Myocyte (in vitro differentiated cells): ENCODE measurements around the gene LGR4. TPM values are rescaled to one million over a fixed set of nuclear protein-coding genes. Genes with fewer than 3 reads are reported as not detected.
"Not testable (repeated sequence)": the region's sequence is repeated elsewhere in the genome, so short reads cannot be mapped to it uniquely, and the experiment has no call there.

Source experiments
- DNase-seq: peaks from one replicate; pipeline ENCODE4 v3.0.0-alpha.2; 2012; ENCODE audit warnings: low read depth
- polyA plus RNA-seq: library from polyadenylated mRNA; unstranded; fragments of >200 nt; gene quantifications from one replicate; pipeline ENCODE4 v1.2.1, GENCODE V29; 2012; ENCODE audit warnings: missing spikeins
- total RNA-seq: library from RNA; depleted of rRNA; stranded (reverse); fragments of >200 nt; gene quantifications from 2 replicates; pipeline ENCODE4 v1.2.3, GENCODE V29; 2014

LGR4 gene, protein sequence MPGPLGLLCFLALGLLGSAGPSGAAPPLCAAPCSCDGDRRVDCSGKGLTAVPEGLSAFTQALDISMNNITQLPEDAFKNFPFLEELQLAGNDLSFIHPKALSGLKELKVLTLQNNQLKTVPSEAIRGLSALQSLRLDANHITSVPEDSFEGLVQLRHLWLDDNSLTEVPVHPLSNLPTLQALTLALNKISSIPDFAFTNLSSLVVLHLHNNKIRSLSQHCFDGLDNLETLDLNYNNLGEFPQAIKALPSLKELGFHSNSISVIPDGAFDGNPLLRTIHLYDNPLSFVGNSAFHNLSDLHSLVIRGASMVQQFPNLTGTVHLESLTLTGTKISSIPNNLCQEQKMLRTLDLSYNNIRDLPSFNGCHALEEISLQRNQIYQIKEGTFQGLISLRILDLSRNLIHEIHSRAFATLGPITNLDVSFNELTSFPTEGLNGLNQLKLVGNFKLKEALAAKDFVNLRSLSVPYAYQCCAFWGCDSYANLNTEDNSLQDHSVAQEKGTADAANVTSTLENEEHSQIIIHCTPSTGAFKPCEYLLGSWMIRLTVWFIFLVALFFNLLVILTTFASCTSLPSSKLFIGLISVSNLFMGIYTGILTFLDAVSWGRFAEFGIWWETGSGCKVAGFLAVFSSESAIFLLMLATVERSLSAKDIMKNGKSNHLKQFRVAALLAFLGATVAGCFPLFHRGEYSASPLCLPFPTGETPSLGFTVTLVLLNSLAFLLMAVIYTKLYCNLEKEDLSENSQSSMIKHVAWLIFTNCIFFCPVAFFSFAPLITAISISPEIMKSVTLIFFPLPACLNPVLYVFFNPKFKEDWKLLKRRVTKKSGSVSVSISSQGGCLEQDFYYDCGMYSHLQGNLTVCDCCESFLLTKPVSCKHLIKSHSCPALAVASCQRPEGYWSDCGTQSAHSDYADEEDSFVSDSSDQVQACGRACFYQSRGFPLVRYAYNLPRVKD
- total RNA-seq = 17.3 and 17.7 TPM in 2 replicates
- polyA plus RNA-seq = 6.6 TPM

- DNase-seq = peak; percentile 97
Measured at GRCh38 chr11:27472398-27473016, at the start of gene LGR4. TSS of gene LGR4 (minus strand) at chr11:27472790. CDS start at chr11:27472302, 488 bp downstream.

DNA sequence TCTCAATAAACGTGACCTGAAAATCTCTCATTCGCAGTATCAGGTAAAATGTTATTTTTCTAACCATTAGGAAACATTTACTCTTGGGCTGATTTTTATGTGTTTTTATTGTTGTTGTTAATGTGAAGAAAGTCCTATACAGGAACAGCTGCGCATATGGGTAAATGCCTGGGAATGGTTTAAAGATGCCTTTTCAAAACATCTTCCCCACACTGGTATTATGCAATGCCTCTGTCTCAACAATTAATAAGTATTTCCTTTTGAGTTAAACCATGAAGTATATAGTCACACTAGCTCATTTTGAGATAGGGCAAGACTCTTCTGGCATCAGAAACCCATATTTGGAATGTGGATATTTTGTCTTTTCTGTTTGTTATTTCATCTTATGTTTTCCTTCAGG lies 47.6 kb upstream of the LGR4 start:
- no peak for DNase-seq

DNA sequence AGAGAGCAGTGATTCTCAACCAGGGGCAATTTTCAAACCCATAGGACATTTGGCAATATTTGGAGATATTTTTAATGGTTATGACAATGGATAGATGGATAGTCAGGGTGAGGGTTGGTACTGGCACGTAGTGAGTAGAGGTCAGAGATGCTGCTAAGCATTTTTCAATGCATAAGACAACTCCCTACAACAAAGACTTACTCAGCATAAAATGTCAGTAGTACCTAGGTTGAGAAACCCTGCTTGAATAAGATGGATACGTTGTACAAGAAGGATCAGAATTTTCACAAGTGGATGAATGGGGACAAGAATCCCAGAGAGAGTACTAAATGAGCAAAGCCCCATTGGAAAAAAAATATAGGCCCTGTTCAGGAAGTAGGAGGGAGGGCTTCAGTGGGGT lies 45.9 kb upstream of the LGR4 start:
- DNase-seq = no peak

DNA sequence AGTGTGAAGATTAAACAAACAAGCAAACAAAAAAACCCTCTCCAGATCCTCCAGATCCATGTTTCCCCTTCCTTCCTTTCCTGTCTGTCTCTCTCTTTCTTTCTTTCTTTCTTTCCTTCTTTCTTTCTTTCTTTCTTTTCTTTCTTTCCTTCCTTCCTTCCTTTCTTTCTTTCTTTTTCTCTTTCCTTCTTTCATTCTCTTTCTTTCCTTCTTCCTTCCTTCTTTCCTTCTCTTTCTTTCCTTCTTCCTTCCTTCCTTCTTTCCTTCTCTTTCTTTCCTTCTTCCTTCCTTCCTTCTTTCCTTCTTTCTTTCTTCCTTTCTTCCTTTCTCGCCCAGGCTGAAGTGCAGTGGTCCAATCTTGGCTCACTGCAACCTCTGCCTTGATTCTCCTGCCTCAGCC lies 44.9 kb upstream of the LGR4 start:
- not testable (repeated sequence) for DNase-seq

GRCh38 chr11:27514558-27514957 lies 42.0 kb upstream of the LGR4 start:
- DNase-seq = peak; percentile 72

GRCh38 chr11:27514076-27514475 lies 41.5 kb upstream of the LGR4 start:
- DNase-seq = no peak

DNA sequence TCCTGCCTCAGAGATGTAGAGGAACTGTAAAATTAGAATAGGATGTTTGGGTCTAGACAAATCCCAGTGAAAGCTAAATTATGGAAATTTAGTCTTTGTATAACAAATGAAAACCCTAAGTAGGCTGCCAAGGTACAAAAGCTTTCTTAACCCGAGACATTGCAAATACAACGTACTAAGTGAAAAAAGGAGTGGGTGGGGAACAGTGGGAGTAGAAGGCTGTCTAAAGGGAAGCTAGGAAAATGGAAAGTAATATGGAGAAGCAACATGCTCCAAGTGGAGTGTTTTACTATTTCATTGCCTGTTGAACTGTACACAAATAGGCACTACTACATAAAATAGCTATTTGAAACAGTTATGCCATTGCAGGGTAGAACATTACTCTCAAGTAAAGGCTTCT lies 40.8 kb upstream of the LGR4 start:
- DNase-seq = no peak

DNA sequence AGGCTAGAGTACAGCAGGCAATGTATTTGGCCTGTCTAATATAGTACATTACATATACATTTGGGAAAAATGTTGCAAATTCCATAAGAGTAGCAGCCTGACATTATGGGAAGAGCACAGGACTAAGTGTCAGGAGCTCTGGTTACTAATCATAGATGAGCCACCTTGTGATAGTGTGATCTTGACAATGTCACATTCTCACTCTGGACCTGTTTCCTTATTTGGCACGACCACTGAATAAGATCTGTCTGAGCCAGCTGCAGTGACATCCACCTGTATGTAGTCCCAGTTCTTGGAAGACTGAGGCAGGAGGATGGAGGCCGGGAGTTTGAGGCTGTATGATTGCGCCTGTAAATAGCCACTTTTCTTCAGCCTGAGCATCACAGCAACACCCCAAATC lies 39.6 kb upstream of the LGR4 start:
- no peak for DNase-seq

DNA sequence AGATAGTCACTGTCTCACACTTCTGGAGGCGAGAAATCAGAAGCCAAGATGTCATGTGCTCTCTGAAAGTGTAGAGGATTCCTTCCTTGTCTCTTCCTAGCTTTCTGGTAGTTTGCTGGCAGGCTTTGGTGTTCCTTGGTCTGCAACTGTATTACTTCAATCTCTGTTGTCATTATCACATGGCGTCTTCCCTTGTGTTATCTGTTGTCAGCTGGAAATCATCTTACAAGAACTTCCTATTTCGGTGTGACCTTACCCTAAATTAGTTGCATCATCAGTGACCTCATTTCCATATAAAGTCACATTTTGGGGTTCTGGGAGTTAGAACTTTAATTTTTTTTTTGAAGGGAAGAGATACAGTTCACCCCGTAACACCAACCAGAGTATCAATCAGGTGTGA lies 37.3 kb upstream of the LGR4 start:
- no peak for DNase-seq

GRCh38 chr11:27507557-27508322 lies 35.1 kb upstream of the LGR4 start:
- no peak for DNase-seq

- DNase-seq = peak; percentile 97
Measured at GRCh38 chr11:27506200-27507182, 33.9 kb upstream of the LGR4 start, which contains the start of gene LIN7C. TSS of gene LIN7C (minus strand) at chr11:27506769. CDS start at chr11:27506752, 17 bp downstream.

DNA sequence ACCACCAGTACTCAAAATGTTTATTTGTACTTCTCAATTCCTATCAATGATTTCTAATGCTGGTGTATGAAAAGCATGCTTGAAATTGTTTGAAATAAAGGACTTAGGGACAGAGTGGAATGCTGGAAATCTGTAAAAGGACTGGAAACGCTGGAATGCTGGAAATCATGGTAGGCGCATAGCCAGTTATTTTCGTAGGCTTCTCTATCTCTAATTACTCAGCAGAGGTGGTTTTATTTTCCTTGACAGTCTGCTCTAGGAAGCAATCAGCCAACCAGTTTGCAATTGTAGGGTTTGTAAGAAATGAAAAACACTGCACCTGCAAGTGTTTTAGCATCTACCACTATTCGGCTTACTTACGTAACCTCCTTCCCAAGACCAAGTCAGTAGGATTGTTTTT lies 33.2 kb upstream of the LGR4 start:
- DNase-seq = no peak

- peak; percentile 53 for DNase-seq
Measured at GRCh38 chr11:27504205-27504604, 31.6 kb upstream of the LGR4 start.

DNA sequence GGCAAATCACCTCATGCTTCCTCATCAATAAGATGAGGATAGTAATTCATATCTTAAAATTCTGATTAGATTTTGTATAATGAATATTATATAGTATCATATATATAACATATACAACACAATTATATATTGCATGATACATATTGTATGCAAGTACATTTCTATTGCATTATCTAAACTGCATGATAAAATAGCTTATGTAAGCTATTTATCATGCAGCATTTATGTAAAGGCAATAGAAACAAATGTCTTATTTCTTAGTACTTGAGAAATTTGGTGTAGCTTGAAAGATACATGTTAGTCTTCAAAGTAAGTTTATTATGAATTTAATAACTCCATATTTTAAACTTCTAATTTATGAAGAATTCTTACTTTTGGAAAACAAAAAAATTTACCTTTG lies 28.5 kb upstream of the LGR4 start:
- no peak for DNase-seq

DNA sequence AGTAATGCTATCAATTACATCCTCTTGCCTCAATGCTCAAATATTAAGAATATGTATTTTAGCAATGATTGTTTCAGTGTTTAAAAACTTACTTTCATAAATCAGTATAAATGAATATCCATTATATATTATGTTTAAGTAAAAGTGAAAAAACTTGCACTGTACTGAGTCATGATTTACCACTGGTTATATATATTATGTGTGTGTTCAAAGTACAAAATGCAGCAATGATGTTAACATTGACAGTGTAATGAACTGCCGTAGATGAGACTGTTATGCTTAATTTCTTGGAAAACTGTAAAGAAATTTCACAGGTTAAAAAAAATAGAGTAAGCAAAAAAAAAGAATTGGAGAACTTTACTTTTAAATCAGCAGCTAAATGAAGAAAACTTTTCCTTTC lies 25.3 kb upstream of the LGR4 start:
- no peak for DNase-seq

DNA sequence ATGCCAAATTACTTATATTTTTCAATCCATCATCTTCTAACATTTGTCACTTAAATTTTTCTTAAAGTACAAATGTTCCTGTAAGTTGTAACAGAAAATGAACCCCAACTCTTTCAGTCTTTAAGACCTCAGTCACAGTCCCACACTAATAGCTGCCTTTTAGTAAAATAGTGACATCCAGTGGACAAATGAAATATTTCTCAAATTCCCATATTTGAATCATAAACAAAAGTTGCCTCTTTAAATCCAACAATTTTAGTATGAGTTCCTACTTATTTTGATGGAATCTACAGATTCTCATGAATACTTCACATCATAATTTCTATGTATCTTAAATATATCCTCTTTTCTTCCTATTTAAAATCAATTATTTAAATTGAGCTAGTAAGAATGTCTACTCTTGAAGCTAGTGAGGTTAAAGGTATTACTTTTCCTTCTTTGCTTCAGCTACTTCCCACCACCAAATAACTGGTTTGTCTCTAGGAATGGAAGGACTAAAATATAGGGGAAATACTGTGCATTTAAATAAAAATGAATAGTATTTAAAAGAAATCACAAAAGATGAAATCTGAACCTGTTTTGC lies 24.8 kb upstream of the LGR4 start:
- peak; percentile 50 for DNase-seq

GRCh38 chr11:27496461-27496860 lies 23.9 kb upstream of the LGR4 start:
- peak; percentile 42 for DNase-seq

DNA sequence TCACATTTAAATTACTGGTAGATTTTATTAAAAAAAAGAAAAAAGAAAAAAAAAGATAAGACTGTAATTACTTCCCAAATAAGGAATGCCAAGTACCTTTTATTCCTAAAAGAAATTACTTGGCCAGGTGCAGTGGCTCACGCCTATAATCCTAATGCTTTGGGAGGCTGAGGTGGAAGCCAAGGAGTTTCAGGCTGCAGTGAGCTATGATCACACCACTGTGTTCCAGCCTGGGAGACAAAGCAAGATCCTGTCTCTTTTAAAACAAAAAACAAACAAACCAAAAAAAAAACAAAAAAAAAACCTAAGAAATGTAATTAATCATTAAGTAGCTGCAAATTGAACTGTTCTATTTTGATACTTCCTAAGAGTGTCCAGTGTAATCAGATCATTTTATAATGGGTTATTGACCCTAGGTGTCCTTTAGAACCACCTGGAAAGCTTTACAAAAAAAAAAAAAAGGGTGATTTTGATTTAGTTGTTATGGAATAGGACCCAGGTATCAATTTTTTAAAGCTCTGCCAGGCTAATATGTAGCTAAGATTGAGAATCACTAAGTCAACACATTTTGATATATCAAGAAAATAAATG lies 23.2 kb upstream of the LGR4 start:
- DNase-seq = no peak

- DNase-seq = no peak
Measured at GRCh38 chr11:27489092-27489491, 16.5 kb upstream of the LGR4 start.
